Adrenal gland (tissue), 12 donors: ENCODE measurements around the gene ZNF615. TPM values are rescaled to one million over a fixed set of nuclear protein-coding genes. Genes with fewer than 3 reads are reported as not detected.

Experiments used
- DNase-seq, 7 donors: peaks; one replicate each; pipeline ENCODE4 v3.0.0-alpha.2; 2019 to 2020
- H3K27ac ChIP-seq, 5 donors: fragments of 200-600 bp; sonication (generic) in 4 of 5; 1 replicate in 3 of 5; 2 replicates in 2 of 5; pipeline versions ENCODE4 v1.5.1 to v1.8.0; 2016 to 2020; ENCODE audit warnings: mild to moderate bottlenecking in 1 of 5
- H3K27me3 ChIP-seq: fragments of 200-600 bp; 2 replicates; pipeline ENCODE4 v1.8.0; 2021
- H3K36me3 ChIP-seq, 2 donors: fragments of 200-600 bp; replicated peaks in 1 of 2; 1 replicate in 1 of 2; 2 replicates in 1 of 2; pipeline versions ENCODE4 v1.5.1 to v1.8.0; 2018 to 2022
- H3K4me1 ChIP-seq, 2 donors: fragments of 200-600 bp; replicated peaks in 1 of 2; 1 replicate in 1 of 2; 2 replicates in 1 of 2; pipeline versions ENCODE4 v1.5.1 to v1.8.0; 2018 to 2021
- H3K4me3 ChIP-seq, 4 donors: fragments of 200-600 bp; sonication (generic) in 3 of 4; one replicate each; pipeline ENCODE4 v1.5.1; 2016 to 2018
- H3K9me3 ChIP-seq, 3 donors: fragments of 200-600 bp; sonication (generic) in 1 of 3; replicated peaks in 1 of 3; 1 replicate in 2 of 3; 2 replicates in 1 of 3; pipeline versions ENCODE4 v1.5.1 to v1.8.0; 2016 to 2021
- CTCF ChIP-seq, 6 experiments: fragments of 450-650 bp in 4 of 6; fragments of 200-600 bp in 2 of 6; sonication (generic) in 1 of 6; IDR thresholded peaks; 1 replicate in 5 of 6; 2 replicates in 1 of 6; pipeline versions ENCODE4 v1.5.1 to v1.8.0; 2016 to 2021; ENCODE audit warnings: antibody characterized with exemption in 6 of 6, mild to moderate bottlenecking in 2 of 6, moderate library complexity in 1 of 6
- POLR2A ChIP-seq, 2 donors: fragments of 450-650 bp; IDR thresholded peaks; one replicate each; pipeline ENCODE4 v1.6.1; 2017; ENCODE audit warnings: antibody characterized with exemption in 2 of 2, mild to moderate bottlenecking in 2 of 2, moderate library complexity in 1 of 2
- WGBS, 4 donors: extraction: QIAGEN DNeasy Blood & Tissue Kit in 2 of 4; methylation state at CpG; one replicate each; pipeline versions ENCODE4 v1.1.5 to v1.1.7; 2013 to 2017; 5-methylcytosine and 5-hydroxymethylcytosine counted together
- intact Hi-C, 2 donors: fragments of 100-400 bp; cut with DNase I; formaldehyde crosslinking; loops; one replicate each; pipeline versions ENCODE4 v1.14.1 to v1.15.0; 2022 to 2023
- polyA plus RNA-seq, 3 donors: library from polyadenylated mRNA; stranded (reverse); fragments of 200-250 nt in 2 of 3; fragments of 350-450 nt in 1 of 3; fragmentation: Illumina TruSeq in 1 of 3; extraction: RNeasy Lipid Tissue Mini Kit (QIAGEN cat#74804) in 1 of 3; gene quantifications; one replicate each; pipeline ENCODE4 v1.2.3, GENCODE V29; 2013 to 2014
- total RNA-seq, 9 donors: library from RNA; depleted of rRNA in 4 of 9; stranded (reverse); fragments of >200 nt in 4 of 9; fragments of 120-200 nt in 1 of 9; fragmentation: NEBNext Ultra II Directional in 1 of 9; extraction: Animal tissue kit (Norgen Biotek cat#: 25700) in 1 of 9; gene quantifications; one replicate each; pipeline versions ENCODE4 v1.1.0 to v1.2.4, GENCODE V29; 2013 to 2023
- donor health status: healthy with polysubstance abuse.
- donor health status: Bipolar disorder and iron deficiency.
- donor health status: DM: yes; HTN: yes; CAD: no.
- donor health status: DM: no; HTN: no; CAD: no.
- donor health status: DM: no; HTN: no; CAD: no.
- donor health status: DM: yes; HTN: yes; CAD: no.

Gene ZNF615
- total and polyA plus RNA-seq, 12 donors, result 6.3 to 30.7 (median 10.8) TPM

GRCh38 chr19:52039169-52039568, 31.2 kb upstream of the ZNF615 start:
- TF ChIP-seq POLR2A (IDR thresholded peaks at IDR 0.05) (no peak), CTCF (IDR thresholded peaks at IDR 0.05) (no peak)
- H3K36me3 ChIP-seq, result peaks cover 0 to 65% of the 10 kb centered on the region in 2 donors
- no peak overlapping the region for H3K27ac ChIP-seq
- H3K4me1 ChIP-seq, result no peaks in the 10 kb centered on the region
- DNase-seq, result no peak
- peaks cover 0 to 48% (median 18%) of the 10 kb centered on the region in 3 donors for H3K9me3 ChIP-seq
- H3K27me3 ChIP-seq, result no peaks in the 10 kb centered on the region
- intact Hi-C loops, result no loop called here
- WGBS, 4 donors, result 93 to 99% (median 98%) methylated on average over 4 of the region's 4 CpGs
- no peak overlapping the region for H3K4me3 ChIP-seq

GRCh38 chr19:52034051-52034728, 26.2 kb upstream of the ZNF615 start:
- intact Hi-C loops, result no loop called here
- H3K4me3 ChIP-seq, result peak overlapping the region in 1 of 4 donors; percentile 9
- no peak for DNase-seq
- H3K4me1 ChIP-seq, result no peaks in the 10 kb centered on the region
- WGBS, 4 donors, result 96 to 99% (median 97%) methylated on average over 12 of the region's 12 CpGs
- peaks cover 0 to 36% of the 10 kb centered on the region in 2 donors for H3K36me3 ChIP-seq
- H3K27me3 ChIP-seq, result no peaks in the 10 kb centered on the region
- peaks cover 0 to 87% (median 31%) of the 10 kb centered on the region in 3 donors for H3K9me3 ChIP-seq
- no peak for TF ChIP-seq POLR2A (IDR thresholded peaks at IDR 0.05)
- no peak for TF ChIP-seq CTCF (IDR thresholded peaks at IDR 0.05)
- no peak overlapping the region for H3K27ac ChIP-seq

- 16 to 19% (median 18%) methylated on average over 5 of the region's 5 CpGs for WGBS, 4 donors
Measured at GRCh38 chr19:52028780-52029123, 20.7 kb upstream of the ZNF615 start.

More at GRCh38 chr19:52028780-52029123, 20.7 kb upstream of the ZNF615 start:
- intact Hi-C loops, result no loop called here
- Histone ChIP-seq H3K36me3 (peaks cover 0 to 18% of the 10 kb centered on the region in 2 donors), H3K9me3 (peaks cover 0 to 36% (median 11%) of the 10 kb centered on the region in 3 donors), H3K4me1 (peaks cover 0 to 15% of the 10 kb centered on the region in 2 donors), H3K27me3 (no peaks in the 10 kb centered on the region), H3K4me3 (peak overlapping the region; percentile 58 to 93 (median 70)), H3K27ac (peak overlapping the region; percentile 88 to 96 (median 93))
- DNase-seq, result no peak
- TF ChIP-seq POLR2A (IDR thresholded peaks at IDR 0.05), result no peak
- no peak for TF ChIP-seq CTCF (IDR thresholded peaks at IDR 0.05)
